ENCODE measurements around the gene ZSWIM9. TPM values are rescaled to one million over a fixed set of nuclear protein-coding genes. Genes with fewer than 3 reads are reported as not detected.

ZSWIM9 gene
- total and polyA plus RNA-seq, 9 donors, result 3.2 to 11.9 (median 7.5) TPM

- DNase-seq, result no peak
- intact Hi-C loops (cut with DNase I), result no loop called here
- TF ChIP-seq EP300 (IDR thresholded peaks at IDR 0.05) (no peak), POLR2A (IDR thresholded peaks at IDR 0.05) (no peak), CTCF (IDR thresholded peaks at IDR 0.05) (no peak)
- H3K27me3 ChIP-seq, result no peaks in the 10 kb centered on the region
- H3K4me1 ChIP-seq (ENCODE audit: insufficient read depth), result no peaks in the 10 kb centered on the region
- H3K27ac ChIP-seq, result no peak overlapping the region
- H3K9me3 ChIP-seq, result no peaks in the 10 kb centered on the region
- no peak overlapping the region for H3K4me3 ChIP-seq
- 78 to 84% (median 81%) methylated on average over 5 of the region's 5 CpGs for WGBS, 3 donors
- H3K36me3 ChIP-seq, result no peaks in the 10 kb centered on the region
Observed at GRCh38 chr19:48246101-48246500, 75.6 kb downstream of the ZSWIM9 start.

GRCh38 chr19:48247212-48247611 is 76.7 kb downstream of the ZSWIM9 start:
- Histone ChIP-seq H3K27me3 (no peaks in the 10 kb centered on the region), H3K4me1 (ENCODE audit: insufficient read depth) (no peaks in the 10 kb centered on the region), H3K36me3 (no peaks in the 10 kb centered on the region), H3K4me3 (no peak overlapping the region), H3K27ac (no peak overlapping the region), H3K9me3 (no peaks in the 10 kb centered on the region)
- DNase-seq, result no peak
- intact Hi-C loops (cut with DNase I), result no loop called here
- 94 to 97% (median 96%) methylated on average over 3 of the region's 3 CpGs for WGBS, 3 donors
- TF ChIP-seq CTCF (IDR thresholded peaks at IDR 0.05) (no peak), EP300 (IDR thresholded peaks at IDR 0.05) (no peak), POLR2A (IDR thresholded peaks at IDR 0.05) (no peak)

Other genes starting within 250 kb of the ZSWIM9 start
- not detected for gene BSPH1, start 178.5 kb upstream of the ZSWIM9 start, total RNA-seq
- gene BSPH1, start 178.5 kb upstream of the ZSWIM9 start, polyA plus RNA-seq, result not detected
- not detected for gene ELSPBP1, start 176.0 kb upstream of the ZSWIM9 start, total RNA-seq
- under 1 TPM in 1 of 2 donors, not detected in 1; 0.55 TPM for gene ELSPBP1, start 176.0 kb upstream of the ZSWIM9 start, polyA plus RNA-seq
- gene CABP5, start 126.6 kb upstream of the ZSWIM9 start, total RNA-seq, result not detected
- gene CABP5, start 126.6 kb upstream of the ZSWIM9 start, polyA plus RNA-seq, result not detected
- 1 to 10 TPM; 2.9 to 6.9 (median 4.9) TPM for gene PLA2G4C, start 59.9 kb upstream of the ZSWIM9 start, total RNA-seq
- 10 to 100 TPM in 1 of 2 donors, 1 to 10 TPM in 1; 3.6 to 32.0 TPM for gene PLA2G4C, start 59.9 kb upstream of the ZSWIM9 start, polyA plus RNA-seq
- 10 to 100 TPM; 12.3 to 36.2 (median 20.0) TPM for gene LIG1, start 336 bp upstream of the ZSWIM9 start, total RNA-seq
- gene LIG1, start 336 bp upstream of the ZSWIM9 start, polyA plus RNA-seq, result 10 to 100 TPM; 12.9 to 22.7 TPM
- gene CARD8, start 85.2 kb downstream of the ZSWIM9 start, total RNA-seq, result 10 to 100 TPM; 10.0 to 36.0 (median 24.9) TPM
- gene CARD8, start 85.2 kb downstream of the ZSWIM9 start, polyA plus RNA-seq, result 10 to 100 TPM; 20.8 to 48.0 TPM
- gene ZNF114, start 99.4 kb downstream of the ZSWIM9 start, total RNA-seq, result under 1 TPM in 5 of 7 donors, not detected in 2; 0.20 to 0.71 (median 0.67) TPM
- gene ZNF114, start 99.4 kb downstream of the ZSWIM9 start, polyA plus RNA-seq, result 1 to 10 TPM in 1 of 2 donors, under 1 TPM in 1; 0.19 to 1.1 TPM
- gene EMP3, start 154.9 kb downstream of the ZSWIM9 start, total RNA-seq, result 100 to 1,000 TPM in 5 of 7 donors, 10 to 100 TPM in 2; 23.2 to 148 (median 120) TPM
- 100 to 1,000 TPM in 1 of 2 donors, 10 to 100 TPM in 1; 92.5 to 163 TPM for gene EMP3, start 154.9 kb downstream of the ZSWIM9 start, polyA plus RNA-seq
- gene TMEM143, start 193.3 kb downstream of the ZSWIM9 start, total RNA-seq, result 1 to 10 TPM; 3.3 to 9.7 (median 7.7) TPM
- 1 to 10 TPM; 4.1 to 6.0 TPM for gene TMEM143, start 193.3 kb downstream of the ZSWIM9 start, polyA plus RNA-seq
- gene SYNGR4, start 193.7 kb downstream of the ZSWIM9 start, total RNA-seq, result not detected
- not detected for gene SYNGR4, start 193.7 kb downstream of the ZSWIM9 start, polyA plus RNA-seq
- 100 to 1,000 TPM in 6 of 7 donors, 10 to 100 TPM in 1; 94.0 to 202 (median 170) TPM for gene KDELR1, start 220.9 kb downstream of the ZSWIM9 start, total RNA-seq
- 100 to 1,000 TPM; 180 to 333 TPM for gene KDELR1, start 220.9 kb downstream of the ZSWIM9 start, polyA plus RNA-seq
- under 1 TPM in 6 of 7 donors, not detected in 1; 0.10 to 0.32 (median 0.18) TPM for gene GRIN2D, start 223.0 kb downstream of the ZSWIM9 start, total RNA-seq
- gene GRIN2D, start 223.0 kb downstream of the ZSWIM9 start, polyA plus RNA-seq, result under 1 TPM; 0.12 TPM